ENCODE data around the gene TBRG4.

DNA sequence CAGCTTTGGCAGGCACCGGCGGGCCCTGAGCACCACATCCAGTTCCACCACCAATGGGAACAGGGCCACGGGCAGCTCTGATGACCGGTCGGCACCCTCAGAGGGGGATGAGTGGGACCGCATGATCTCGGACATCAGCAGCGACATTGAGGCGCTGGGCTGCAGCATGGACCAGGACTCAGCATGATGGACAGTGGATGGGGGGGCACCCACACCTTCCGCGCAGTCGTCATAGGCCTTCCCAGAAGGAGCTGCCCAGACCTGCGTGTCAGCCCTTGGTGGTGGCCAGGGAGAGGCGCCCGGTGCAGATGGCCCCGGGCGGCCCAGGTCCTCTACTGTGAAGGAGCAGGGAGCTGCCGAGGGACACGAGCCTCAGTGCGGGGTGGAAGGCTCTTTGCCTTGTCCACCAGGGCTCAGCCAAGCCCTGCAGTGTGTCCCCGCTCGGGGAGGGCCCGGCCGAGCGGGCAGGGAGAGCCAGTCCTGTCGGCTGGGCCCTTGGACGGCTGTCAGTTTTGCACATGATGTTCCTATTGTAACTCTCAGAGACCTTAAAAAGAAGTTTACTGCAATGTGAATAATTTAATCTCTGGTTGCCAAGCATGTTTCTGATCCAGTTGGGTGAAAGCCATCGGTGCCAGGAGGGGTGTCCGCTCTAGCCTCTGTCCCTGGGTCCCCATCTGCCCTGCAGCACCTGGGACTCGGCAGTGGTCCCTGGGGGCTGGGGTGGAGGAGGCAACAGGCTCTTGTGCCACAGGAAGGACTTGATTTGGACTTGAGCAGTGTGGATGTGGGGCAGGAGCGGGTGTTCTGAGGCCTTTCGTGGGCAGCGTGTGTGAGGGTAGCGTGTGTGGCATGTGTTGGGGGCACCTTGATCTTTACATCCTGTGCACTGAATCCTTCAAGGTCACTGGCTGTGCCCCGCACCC lies 35.4 kb downstream of the TBRG4 start:
- TF ChIP-seq, protein P1, sequence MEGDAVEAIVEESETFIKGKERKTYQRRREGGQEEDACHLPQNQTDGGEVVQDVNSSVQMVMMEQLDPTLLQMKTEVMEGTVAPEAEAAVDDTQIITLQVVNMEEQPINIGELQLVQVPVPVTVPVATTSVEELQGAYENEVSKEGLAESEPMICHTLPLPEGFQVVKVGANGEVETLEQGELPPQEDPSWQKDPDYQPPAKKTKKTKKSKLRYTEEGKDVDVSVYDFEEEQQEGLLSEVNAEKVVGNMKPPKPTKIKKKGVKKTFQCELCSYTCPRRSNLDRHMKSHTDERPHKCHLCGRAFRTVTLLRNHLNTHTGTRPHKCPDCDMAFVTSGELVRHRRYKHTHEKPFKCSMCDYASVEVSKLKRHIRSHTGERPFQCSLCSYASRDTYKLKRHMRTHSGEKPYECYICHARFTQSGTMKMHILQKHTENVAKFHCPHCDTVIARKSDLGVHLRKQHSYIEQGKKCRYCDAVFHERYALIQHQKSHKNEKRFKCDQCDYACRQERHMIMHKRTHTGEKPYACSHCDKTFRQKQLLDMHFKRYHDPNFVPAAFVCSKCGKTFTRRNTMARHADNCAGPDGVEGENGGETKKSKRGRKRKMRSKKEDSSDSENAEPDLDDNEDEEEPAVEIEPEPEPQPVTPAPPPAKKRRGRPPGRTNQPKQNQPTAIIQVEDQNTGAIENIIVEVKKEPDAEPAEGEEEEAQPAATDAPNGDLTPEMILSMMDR (conservative IDR thresholded peaks at IDR 0.05) = no peak
- no peak for TF ChIP-seq ZFX (IDR thresholded peaks at IDR 0.05)
